Panc1 (cell line): ENCODE results near the gene ZFYVE16. TPM values are rescaled to one million over a fixed set of nuclear protein-coding genes. Genes with fewer than 3 reads are reported as not detected.

Source experiments
- ATAC-seq: fragments of 200-7000 bp; cut with Tn5 transposase; 2 replicates; pipeline ENCODE4 v1.9.1; 2020; ENCODE audit warnings: mild to moderate bottlenecking, moderate library complexity
- BruUV-seq: library from RNA; stranded (reverse); fragments of 400-500 nt; replicated peaks from 2 replicates; lab custom pipeline; 2021; lab: Mats Ljungman, UMichigan
- CTCF ChIA-PET: fragments of 300-600 bp; sonication (Branson Sonifier 250); formaldehyde crosslinking; loops from one replicate; lab custom pipeline; 2022; ENCODE audit warnings: antibody characterized with exemption; lab: Charles Lee
- POLR2A ChIA-PET: fragments of 300-600 bp; sonication (Branson Sonifier 250); formaldehyde crosslinking; loops from one replicate; lab custom pipeline; 2022; ENCODE audit warnings: antibody characterized with exemption; lab: Charles Lee
- DNase-seq: peaks from one replicate; pipeline ENCODE4 v3.0.0-alpha.2; 2010; ENCODE audit warnings: low read depth, low spot score
- H3K27ac ChIP-seq: 2 replicates; pipeline ENCODE4 v1.5.1; 2011; ENCODE audit warnings: mild to moderate bottlenecking, low read length, inconsistent platforms
- H3K27me3 ChIP-seq: fragments of 200-500 bp; sonication (Bioruptor generic); 2 replicates; pipeline ENCODE4 v1.6.0; 2014; ENCODE audit warnings: low read length, inconsistent platforms; ENCODE audit not compliant: control insufficient read depth, insufficient read depth
- H3K36me3 ChIP-seq: fragments of 200-500 bp; sonication (Bioruptor generic); 2 replicates; pipeline ENCODE4 v1.5.1; 2014; ENCODE audit warnings: inconsistent platforms, mild to moderate bottlenecking, low read length, moderate library complexity; ENCODE audit not compliant: control insufficient read depth, insufficient read depth
- H3K4me1 ChIP-seq: 2 replicates; pipeline ENCODE4 v1.5.1; 2011; ENCODE audit warnings: inconsistent platforms, mild to moderate bottlenecking, low read length, moderate library complexity; ENCODE audit not compliant: control insufficient read depth, insufficient read depth
- H3K4me3 ChIP-seq, 2 experiments: 2 replicates each; pipeline ENCODE4 v1.5.1; 2011 to 2012; ENCODE audit warnings: low read depth in 2 of 2, low read length in 2 of 2, mild to moderate bottlenecking in 2 of 2, inconsistent platforms in 1 of 2, moderate library complexity in 1 of 2
- H3K9me3 ChIP-seq: fragments of 200-500 bp; sonication (Bioruptor generic); 2 replicates; pipeline ENCODE4 v1.5.1; 2014; ENCODE audit warnings: low read depth, mild to moderate bottlenecking, inconsistent platforms, low read length, moderate library complexity; ENCODE audit not compliant: control insufficient read depth, insufficient read depth
- POLR2AphosphoS5 ChIP-seq: IDR thresholded peaks from 2 replicates; pipeline ENCODE4 v1.6.1; 2012; ENCODE audit warnings: mild to moderate bottlenecking, low read depth, low read length, moderate library complexity
- SIN3A ChIP-seq: IDR thresholded peaks from 2 replicates; pipeline ENCODE4 v1.6.1; 2012; ENCODE audit warnings: low read depth, mild to moderate bottlenecking, low read length, moderate library complexity, borderline replicate concordance; ENCODE audit not compliant: insufficient read depth
- TCF7L2 ChIP-seq: IDR thresholded peaks from 2 replicates; pipeline ENCODE4 v1.6.1; 2011; ENCODE audit warnings: mild to moderate bottlenecking, low read depth, low read length, inconsistent platforms
- in situ Hi-C: cut with HindIII; loops from 2 replicates; pipeline ENCODE4 v1.10.0; 2016; ENCODE audit warnings: low sequenced_read_pairs, low pct_unique_long_range_greater_than_20kb
- intact Hi-C: fragments of 100-400 bp; cut with micrococcal nuclease; formaldehyde crosslinking; loops from one replicate; pipeline ENCODE4 v1.10.0; 2022; ENCODE audit not compliant: unreplicated experiment
- total RNA-seq: library from RNA; stranded (reverse); gene quantifications from one replicate; pipeline ENCODE4 v1.2.1, GENCODE V29; 2021; ENCODE audit not compliant: unreplicated experiment
- TF ChIP-seq, protein P1 (sequence below): fragments of 450-650 bp; IDR thresholded peaks from 2 replicates; pipeline ENCODE4 v1.5.1; 2017; ENCODE audit warnings: mild to moderate bottlenecking
- TF ChIP-seq, protein P2 (sequence below), 2 experiments: IDR thresholded peaks; 2 replicates each; pipeline ENCODE4 v1.6.1; 2011 to 2012; ENCODE audit warnings: low read depth in 2 of 2, control low read depth in 1 of 2, low read length in 1 of 2, mild to moderate bottlenecking in 1 of 2, moderate library complexity in 1 of 2; ENCODE audit not compliant: insufficient read depth in 1 of 2

Gene ZFYVE16
- total RNA-seq, 1 experiment from 2014 or later: 54.6 TPM

DNA sequence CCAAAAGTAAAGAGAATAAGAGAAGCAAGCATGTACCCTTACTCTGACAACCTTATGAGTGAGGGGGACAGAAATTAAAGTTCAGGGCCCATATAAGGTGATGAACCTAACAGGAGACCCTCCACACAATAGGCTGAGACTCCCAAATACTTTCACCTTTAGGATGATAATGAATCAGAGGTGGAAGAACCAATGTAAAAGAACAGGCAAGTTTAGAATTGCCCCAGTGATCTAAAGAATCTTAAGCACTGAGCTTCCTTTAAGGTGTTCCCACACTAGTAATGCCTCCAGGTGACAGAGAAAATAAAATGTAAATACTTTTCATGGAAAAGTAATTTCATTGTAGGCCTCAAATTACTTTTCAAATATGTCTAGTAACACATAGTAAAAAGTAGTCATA lies 71.8 kb downstream of the ZFYVE16 start:
- BruUV-seq: no TSS peak
- H3K36me3 ChIP-seq: 0 out of 2 replicates have a peak, but pooled peaks cover 3% of the 10 kb centered on the region
- no peak overlapping the region for H3K27ac ChIP-seq
- DNase-seq (no peak), ATAC-seq (no peak)
- TF ChIP-seq SIN3A (no peak), TCF7L2 (no peak)
- TF ChIP-seq, protein P1, sequence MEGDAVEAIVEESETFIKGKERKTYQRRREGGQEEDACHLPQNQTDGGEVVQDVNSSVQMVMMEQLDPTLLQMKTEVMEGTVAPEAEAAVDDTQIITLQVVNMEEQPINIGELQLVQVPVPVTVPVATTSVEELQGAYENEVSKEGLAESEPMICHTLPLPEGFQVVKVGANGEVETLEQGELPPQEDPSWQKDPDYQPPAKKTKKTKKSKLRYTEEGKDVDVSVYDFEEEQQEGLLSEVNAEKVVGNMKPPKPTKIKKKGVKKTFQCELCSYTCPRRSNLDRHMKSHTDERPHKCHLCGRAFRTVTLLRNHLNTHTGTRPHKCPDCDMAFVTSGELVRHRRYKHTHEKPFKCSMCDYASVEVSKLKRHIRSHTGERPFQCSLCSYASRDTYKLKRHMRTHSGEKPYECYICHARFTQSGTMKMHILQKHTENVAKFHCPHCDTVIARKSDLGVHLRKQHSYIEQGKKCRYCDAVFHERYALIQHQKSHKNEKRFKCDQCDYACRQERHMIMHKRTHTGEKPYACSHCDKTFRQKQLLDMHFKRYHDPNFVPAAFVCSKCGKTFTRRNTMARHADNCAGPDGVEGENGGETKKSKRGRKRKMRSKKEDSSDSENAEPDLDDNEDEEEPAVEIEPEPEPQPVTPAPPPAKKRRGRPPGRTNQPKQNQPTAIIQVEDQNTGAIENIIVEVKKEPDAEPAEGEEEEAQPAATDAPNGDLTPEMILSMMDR: no peak
- TF ChIP-seq, protein P2, sequence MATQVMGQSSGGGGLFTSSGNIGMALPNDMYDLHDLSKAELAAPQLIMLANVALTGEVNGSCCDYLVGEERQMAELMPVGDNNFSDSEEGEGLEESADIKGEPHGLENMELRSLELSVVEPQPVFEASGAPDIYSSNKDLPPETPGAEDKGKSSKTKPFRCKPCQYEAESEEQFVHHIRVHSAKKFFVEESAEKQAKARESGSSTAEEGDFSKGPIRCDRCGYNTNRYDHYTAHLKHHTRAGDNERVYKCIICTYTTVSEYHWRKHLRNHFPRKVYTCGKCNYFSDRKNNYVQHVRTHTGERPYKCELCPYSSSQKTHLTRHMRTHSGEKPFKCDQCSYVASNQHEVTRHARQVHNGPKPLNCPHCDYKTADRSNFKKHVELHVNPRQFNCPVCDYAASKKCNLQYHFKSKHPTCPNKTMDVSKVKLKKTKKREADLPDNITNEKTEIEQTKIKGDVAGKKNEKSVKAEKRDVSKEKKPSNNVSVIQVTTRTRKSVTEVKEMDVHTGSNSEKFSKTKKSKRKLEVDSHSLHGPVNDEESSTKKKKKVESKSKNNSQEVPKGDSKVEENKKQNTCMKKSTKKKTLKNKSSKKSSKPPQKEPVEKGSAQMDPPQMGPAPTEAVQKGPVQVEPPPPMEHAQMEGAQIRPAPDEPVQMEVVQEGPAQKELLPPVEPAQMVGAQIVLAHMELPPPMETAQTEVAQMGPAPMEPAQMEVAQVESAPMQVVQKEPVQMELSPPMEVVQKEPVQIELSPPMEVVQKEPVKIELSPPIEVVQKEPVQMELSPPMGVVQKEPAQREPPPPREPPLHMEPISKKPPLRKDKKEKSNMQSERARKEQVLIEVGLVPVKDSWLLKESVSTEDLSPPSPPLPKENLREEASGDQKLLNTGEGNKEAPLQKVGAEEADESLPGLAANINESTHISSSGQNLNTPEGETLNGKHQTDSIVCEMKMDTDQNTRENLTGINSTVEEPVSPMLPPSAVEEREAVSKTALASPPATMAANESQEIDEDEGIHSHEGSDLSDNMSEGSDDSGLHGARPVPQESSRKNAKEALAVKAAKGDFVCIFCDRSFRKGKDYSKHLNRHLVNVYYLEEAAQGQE (IDR thresholded peaks at IDR 0.05; ENCODE audit: insufficient read depth in 1 of 2, low read depth in 2 of 2, low read length in 1 of 2): no peak
- in situ Hi-C loops (no loop called here), intact Hi-C loops (no loop called here)
- H3K27me3 ChIP-seq: no peaks in the 10 kb centered on the region
- H3K9me3 ChIP-seq: peaks cover 12% of the 10 kb centered on the region; the same call in 1 of the 2 replicates
- no peak overlapping the region for H3K4me3 ChIP-seq
- POLR2A ChIA-PET: no interaction called here
- H3K4me1 ChIP-seq: no peaks in the 10 kb centered on the region; the same call in 1 of the 2 replicates
- CTCF ChIA-PET: no interaction called here

DNA sequence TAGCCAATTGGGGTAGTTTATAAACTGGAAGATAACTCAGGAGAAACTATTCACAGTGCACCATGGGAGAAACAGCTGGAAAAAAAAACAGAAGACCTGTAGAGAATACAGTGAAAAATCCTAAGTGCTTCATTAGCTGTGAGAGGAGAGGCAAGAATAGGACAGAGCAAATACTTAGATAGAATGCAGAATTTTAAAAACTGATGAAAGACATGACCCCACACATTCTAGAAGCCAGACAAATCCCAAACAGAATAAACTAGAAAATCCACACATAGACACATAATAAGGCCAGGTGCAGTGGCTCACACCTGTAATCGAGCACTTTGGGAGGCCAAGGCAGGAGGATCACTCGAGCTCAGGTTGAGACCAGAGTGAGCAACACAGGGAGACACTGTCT lies 72.5 kb downstream of the ZFYVE16 start:
- Histone ChIP-seq H3K4me3 (no peak overlapping the region), H3K27ac (no peak overlapping the region), H3K36me3 (no peaks in the 10 kb centered on the region), H3K4me1 (no peaks in the 10 kb centered on the region), H3K9me3 (peaks cover 12% of the 10 kb centered on the region; the same call in 1 of the 2 replicates), H3K27me3 (no peaks in the 10 kb centered on the region)
- ATAC-seq (no peak), DNase-seq (no peak)
- in situ Hi-C loops (no loop called here), intact Hi-C loops (no loop called here)
- no TSS peak for BruUV-seq
- TF ChIP-seq SIN3A (no peak), POLR2AphosphoS5 (no peak), TCF7L2 (no peak)
- TF ChIP-seq, protein P1: no peak
- TF ChIP-seq, protein P2 (IDR thresholded peaks at IDR 0.05; ENCODE audit: insufficient read depth in 1 of 2, low read depth in 2 of 2, low read length in 1 of 2): no peak
- CTCF ChIA-PET: interaction anchor here (1.3 kb wide), 1 partner anchor 192 kb away, joined by 4 read pairs; no protein-coding TSS in a partner anchor
- POLR2A ChIA-PET: no interaction called here
